Measurements from ENCODE around the gene MAGI1. TPM values are rescaled to one million over a fixed set of nuclear protein-coding genes. Genes with fewer than 3 reads are reported as not detected.

MAGI1 gene
- polyA plus RNA-seq, 1 of the 3 experiments (the other 2 are of a cell fraction) = 10.3 TPM

GRCh38 chr3:65948841-65949573, 89.7 kb downstream of the MAGI1 start:
- 97% methylated on average over 6 of the region's 6 CpGs for WGBS (ENCODE audit: low lambda C conversion rate)
- H3K36me3 ChIP-seq (replicated peaks in 1 of 2; ENCODE audit: control insufficient read depth in 1 of 2, insufficient read depth in 2 of 2, low read length in 1 of 2) = no peaks in the 10 kb centered on the region
- peaks cover 6 to 49% of the 10 kb centered on the region in 2 experiments for H3K4me1 ChIP-seq (ENCODE audit: control insufficient read depth in 1 of 2, insufficient read depth in 2 of 2, low read depth in 1 of 2, low read length in 1 of 2)
- no peaks in the 10 kb centered on the region for H3K9me2 ChIP-seq
- H3F3A ChIP-seq (replicated peaks; ENCODE audit: insufficient read depth) = peaks cover 35% of the 10 kb centered on the region
- H3K4me3 ChIP-seq (ENCODE audit: low read depth in 2 of 2, low read length in 1 of 2) = no peak overlapping the region
- H3K9ac ChIP-seq = no peak overlapping the region
- H3K79me2 ChIP-seq (ENCODE audit: insufficient read depth) = peaks cover 88% of the 10 kb centered on the region
- no peaks in the 10 kb centered on the region for H3K27me3 ChIP-seq (ENCODE audit: insufficient read depth)
- H3K27ac ChIP-seq (ENCODE audit: low read depth in 2 of 2, low read length in 1 of 2) = no peak overlapping the region
- no peaks in the 10 kb centered on the region for H4K20me1 ChIP-seq (ENCODE audit: insufficient read depth)
- H2AFZ ChIP-seq (ENCODE audit: low read depth) = no peak overlapping the region
- H3K9me3 ChIP-seq = no peaks in the 10 kb centered on the region
- CTCF ChIA-PET = interaction anchor here (1.5 kb wide), 1 partner anchor 13 kb away, joined by 3 read pairs; no protein-coding TSS in a partner anchor
- no peak for TF ChIP-seq ELF1 (IDR thresholded peaks at IDR 0.05)
- TF ChIP-seq TCF12 (IDR thresholded peaks at IDR 0.05) = no peak
- no peak for TF ChIP-seq IRF3 (IDR thresholded peaks at IDR 0.05; ENCODE audit: low read depth, low read length)
- no peak for TF ChIP-seq EP300 (IDR thresholded peaks at IDR 0.05; ENCODE audit: borderline replicate concordance in 1 of 2, low read depth in 1 of 2, low read length in 1 of 2)
- no peak for TF ChIP-seq NRF1 (IDR thresholded peaks at IDR 0.05; ENCODE audit: low read depth, low read length)
- TF ChIP-seq MAX (IDR thresholded peaks at IDR 0.05; ENCODE audit: low read depth) = no peak
- TF ChIP-seq, protein P1, sequence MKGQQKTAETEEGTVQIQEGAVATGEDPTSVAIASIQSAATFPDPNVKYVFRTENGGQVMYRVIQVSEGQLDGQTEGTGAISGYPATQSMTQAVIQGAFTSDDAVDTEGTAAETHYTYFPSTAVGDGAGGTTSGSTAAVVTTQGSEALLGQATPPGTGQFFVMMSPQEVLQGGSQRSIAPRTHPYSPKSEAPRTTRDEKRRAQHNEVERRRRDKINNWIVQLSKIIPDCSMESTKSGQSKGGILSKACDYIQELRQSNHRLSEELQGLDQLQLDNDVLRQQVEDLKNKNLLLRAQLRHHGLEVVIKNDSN (IDR thresholded peaks at IDR 0.05; ENCODE audit: borderline replicate concordance, low read depth) = no peak
- POLR2A ChIA-PET = no interaction called here
- no peak overlapping the region for H3K4me2 ChIP-seq
- no peak for DNase-seq

GRCh38 chr3:65946438-65946837, 92.3 kb downstream of the MAGI1 start:
- H4K20me1 ChIP-seq (ENCODE audit: insufficient read depth) = no peaks in the 10 kb centered on the region
- H3K4me2 ChIP-seq = peak overlapping the region; percentile 27; the same call in 1 of the 2 replicates
- peaks cover 79% of the 10 kb centered on the region for H3K79me2 ChIP-seq (ENCODE audit: insufficient read depth)
- no peaks in the 10 kb centered on the region for H3K36me3 ChIP-seq (replicated peaks in 1 of 2; ENCODE audit: control insufficient read depth in 1 of 2, insufficient read depth in 2 of 2, low read length in 1 of 2)
- DNase-seq = no peak
- no peak overlapping the region for H3K9ac ChIP-seq
- no peak overlapping the region for H2AFZ ChIP-seq (ENCODE audit: low read depth)
- no peaks in the 10 kb centered on the region for H3K9me3 ChIP-seq
- ChIA-PET POLR2A (no interaction called here), CTCF (interaction anchor here (1.1 kb wide), 1 partner anchor 49 kb away, joined by 4 read pairs; no protein-coding TSS in a partner anchor)
- no peak for TF ChIP-seq USF2 (IDR thresholded peaks at IDR 0.05; ENCODE audit: borderline replicate concordance, low read depth, low read length)
- TF ChIP-seq, protein P1 (IDR thresholded peaks at IDR 0.05; ENCODE audit: borderline replicate concordance, low read depth) = no peak
- no peak for TF ChIP-seq TAF1 (IDR thresholded peaks at IDR 0.05; ENCODE audit: borderline replicate concordance, low read depth, low read length)
- no peak for TF ChIP-seq MEF2A (IDR thresholded peaks at IDR 0.05; ENCODE audit: borderline replicate concordance, low read depth)
- TF ChIP-seq MXI1 (IDR thresholded peaks at IDR 0.05; ENCODE audit: low read depth, low read length) = no peak
- TF ChIP-seq FOSL2 (IDR thresholded peaks at IDR 0.05; ENCODE audit: borderline replicate concordance, low read depth) = no peak
- no peak for TF ChIP-seq SMC3 (IDR thresholded peaks at IDR 0.05; ENCODE audit: low read depth, low read length)
- TF ChIP-seq GATA2 (CRISPR knock-in tag; IDR thresholded peaks at IDR 0.05) = no peak
- no peak for TF ChIP-seq EP300 (IDR thresholded peaks at IDR 0.05; ENCODE audit: borderline replicate concordance in 1 of 2, low read depth in 1 of 2, low read length in 1 of 2)
- no peak for TF ChIP-seq ELF1 (IDR thresholded peaks at IDR 0.05)
- TF ChIP-seq CHD2 (IDR thresholded peaks at IDR 0.05; ENCODE audit: low read length, partially characterized antibody) = no peak
- TF ChIP-seq IRF3 (IDR thresholded peaks at IDR 0.05; ENCODE audit: low read depth, low read length) = no peak
- no peak for TF ChIP-seq MAX (IDR thresholded peaks at IDR 0.05; ENCODE audit: low read depth)
- TF ChIP-seq YY1 (IDR thresholded peaks at IDR 0.05; ENCODE audit: low read depth) = no peak
- no peak for TF ChIP-seq NFIC (IDR thresholded peaks at IDR 0.05; ENCODE audit: borderline replicate concordance)
- peaks cover 0 to 25% of the 10 kb centered on the region in 2 experiments; a peak in 3 of 4 replicates for H3K4me1 ChIP-seq (ENCODE audit: control insufficient read depth in 1 of 2, insufficient read depth in 2 of 2, low read depth in 1 of 2, low read length in 1 of 2)
- H3K27me3 ChIP-seq (ENCODE audit: insufficient read depth) = no peaks in the 10 kb centered on the region
- H3K9me2 ChIP-seq = no peaks in the 10 kb centered on the region
- peaks cover 17% of the 10 kb centered on the region for H3F3A ChIP-seq (replicated peaks; ENCODE audit: insufficient read depth)
- WGBS (ENCODE audit: low lambda C conversion rate) = 85% methylated on average over 6 of the region's 6 CpGs
- H3K4me3 ChIP-seq (ENCODE audit: low read depth in 2 of 2, low read length in 1 of 2) = no peak overlapping the region
- H3K27ac ChIP-seq (ENCODE audit: low read depth in 2 of 2, low read length in 1 of 2) = peak overlapping the region in 1 of 2 experiments; percentile 59; a peak in 2 of 4 replicates

All from SK-N-SH (cell line).